GM19193 (cell line): ENCODE data around the gene CD59.

Source experiments
- POLR2A ChIP-seq: IDR thresholded peaks from 4 replicates; pipeline ENCODE4 v1.6.1; 2011; ENCODE audit not compliant: insufficient read depth, insufficient read length; ENCODE audit errors: extremely low read depth

Gene CD59

DNA sequence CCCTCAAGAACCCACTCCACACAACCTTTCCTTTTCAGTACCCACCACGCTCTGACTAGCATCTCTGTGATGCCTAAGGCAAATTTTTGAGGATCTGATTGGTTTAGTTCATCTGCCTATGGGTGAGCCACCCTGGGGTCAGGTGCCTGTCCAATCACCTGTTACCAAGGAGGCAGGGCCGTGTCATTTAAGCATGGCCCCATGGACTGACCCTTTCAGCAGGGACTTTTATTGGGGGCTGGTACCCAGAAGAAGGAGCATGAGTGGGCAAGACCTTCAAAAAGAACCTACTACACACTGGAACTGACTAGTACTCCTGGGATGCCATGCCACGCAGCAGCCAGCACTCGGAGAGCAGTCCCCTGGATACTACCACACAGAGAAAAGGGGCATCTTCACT, 64.0 kb downstream of the CD59 start:
- no peak for TF ChIP-seq POLR2A

DNA sequence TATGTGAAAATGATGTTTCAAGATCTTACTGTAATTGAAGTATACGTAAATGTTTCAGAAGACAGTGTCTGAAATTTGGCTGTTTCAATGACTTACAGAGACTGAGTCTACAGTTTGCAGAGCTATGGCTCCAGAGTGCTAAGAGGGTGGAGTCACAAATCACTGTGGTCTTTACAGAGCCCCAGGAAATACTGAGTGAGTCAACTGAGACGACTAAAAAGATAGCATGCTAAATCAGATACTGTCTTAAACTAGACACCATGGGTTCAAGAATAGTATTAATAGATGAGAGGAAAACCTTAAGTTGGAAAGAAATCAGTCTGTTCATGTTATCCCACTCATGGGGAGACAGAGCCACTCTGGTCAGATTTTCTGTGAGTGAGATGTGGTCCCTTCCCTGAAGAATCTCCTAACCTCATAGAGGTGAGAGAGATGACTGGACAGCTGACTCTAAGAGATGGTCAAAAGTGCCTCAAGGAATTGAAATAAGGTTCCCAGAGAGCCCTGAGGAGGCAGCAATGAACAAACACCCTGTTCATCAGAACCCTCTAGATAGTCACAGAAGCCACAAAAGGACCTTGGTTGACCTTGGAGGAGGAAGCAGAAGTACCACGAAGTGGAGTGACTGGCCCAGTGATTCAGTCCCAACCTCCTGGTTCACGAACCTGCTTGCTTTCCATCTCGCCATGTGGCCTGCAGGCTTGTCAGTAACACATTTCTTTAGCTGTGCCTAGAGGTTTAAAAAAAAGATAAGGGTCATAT, 65.8 kb downstream of the CD59 start:
- no peak for TF ChIP-seq POLR2A

DNA sequence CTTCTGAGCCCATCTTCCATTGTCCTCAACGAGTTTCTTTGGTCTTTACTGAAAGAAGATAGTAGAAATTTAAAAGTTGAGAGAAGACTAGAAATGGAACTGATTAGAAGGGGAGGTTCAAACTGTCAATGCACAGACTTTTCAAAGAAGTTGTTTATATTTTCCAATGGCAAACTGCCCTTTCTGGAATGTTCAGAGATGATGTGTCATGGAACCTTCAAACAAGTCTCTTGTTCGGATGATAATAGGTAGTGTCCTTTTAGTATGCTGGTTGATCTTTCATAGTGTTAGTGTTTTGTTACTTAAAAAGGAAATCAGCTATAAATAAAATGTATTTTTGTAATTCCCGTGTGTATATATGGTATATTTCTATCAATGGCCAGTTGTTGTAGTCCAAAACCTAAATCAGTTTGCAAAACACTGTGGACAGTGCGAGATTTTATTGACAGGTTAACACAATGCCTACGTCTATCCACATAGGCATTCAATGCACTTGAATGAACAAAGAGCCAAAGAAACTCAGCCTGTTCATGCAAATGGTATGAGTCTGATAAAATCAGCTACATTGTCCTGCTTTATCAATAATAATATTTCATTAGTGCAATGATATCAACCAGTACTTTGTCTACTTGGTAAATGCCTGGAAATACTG, 66.5 kb downstream of the CD59 start:
- TF ChIP-seq POLR2A: no peak

DNA sequence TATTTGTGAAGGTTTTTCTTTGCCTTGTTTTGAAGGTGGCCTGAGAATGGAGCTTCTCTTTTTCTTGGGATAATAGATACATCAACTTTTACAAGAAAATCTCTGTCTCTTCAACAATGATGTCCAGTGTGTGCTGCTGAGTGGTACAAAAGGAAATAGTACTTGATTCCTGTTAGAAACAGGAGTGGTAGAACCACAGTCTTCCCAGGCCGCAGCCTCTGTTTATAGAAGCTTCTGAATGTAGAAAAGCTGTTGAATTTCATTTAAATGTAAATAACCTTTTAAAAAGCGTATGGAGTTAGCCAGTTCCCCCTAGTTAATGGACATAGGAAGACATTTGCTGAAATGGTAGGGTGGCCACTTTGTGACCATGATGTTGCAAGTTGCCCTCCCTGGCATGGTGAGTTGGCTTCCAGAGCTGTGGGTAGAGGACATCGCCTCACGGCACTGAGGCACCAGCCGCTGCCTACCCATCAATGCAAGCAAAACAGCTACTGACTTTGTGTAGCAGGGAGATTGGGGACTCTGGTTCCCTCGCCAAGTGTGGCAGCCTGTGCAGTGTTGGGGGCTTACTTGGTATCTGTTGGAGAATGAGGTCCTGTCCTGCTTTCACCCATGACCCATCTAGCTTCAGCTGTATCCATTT, 67.1 kb downstream of the CD59 start:
- TF ChIP-seq POLR2A: no peak

DNA sequence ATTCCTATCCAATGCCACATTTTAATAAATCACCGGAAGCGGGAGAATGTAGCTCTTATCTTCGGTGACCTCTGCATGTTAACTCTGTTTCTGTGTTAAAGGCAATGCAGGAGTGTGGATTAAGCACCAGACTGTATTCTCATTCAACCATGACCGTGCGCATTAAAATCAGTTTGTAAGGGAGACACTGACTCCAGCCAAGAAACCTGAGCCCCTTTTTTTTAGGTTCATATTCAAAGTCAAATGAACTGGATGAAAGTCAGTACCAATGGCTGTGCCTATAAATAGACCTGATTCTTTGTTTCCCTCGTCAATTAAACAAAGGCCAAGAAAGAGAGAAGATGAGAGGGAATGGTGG, 67.8 kb downstream of the CD59 start:
- TF ChIP-seq POLR2A: no peak

DNA sequence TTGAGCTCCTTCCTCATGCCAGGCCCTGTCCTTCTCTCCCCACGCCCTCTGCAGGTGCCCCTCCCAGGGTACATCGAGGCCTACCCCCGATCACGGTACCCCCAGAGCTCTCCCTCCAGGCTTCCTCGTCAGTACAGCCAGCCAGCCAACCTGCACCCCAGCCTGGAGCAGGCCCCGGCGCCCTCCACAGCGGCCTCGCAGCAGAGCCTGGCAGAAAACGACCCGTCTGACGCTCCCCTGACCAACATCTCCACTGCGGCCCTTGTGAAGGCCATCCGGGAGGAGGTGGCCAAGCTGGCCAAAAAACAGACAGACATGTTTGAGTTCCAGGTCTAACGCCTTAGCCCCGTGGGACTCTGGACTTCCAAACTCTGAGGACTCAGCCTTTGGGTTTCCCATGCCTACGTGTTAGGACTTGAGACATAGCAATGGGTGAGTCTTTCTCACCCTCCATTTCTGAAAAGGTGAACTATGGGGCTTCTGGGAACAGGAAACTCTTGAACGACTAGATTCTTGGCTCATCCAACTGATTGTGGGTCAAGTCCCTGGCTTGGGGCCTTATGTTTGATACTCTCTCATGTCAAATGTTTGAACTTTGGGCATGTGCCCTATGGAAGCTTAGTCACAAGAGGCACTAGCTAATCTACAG, 68.3 kb downstream of the CD59 start:
- no peak for TF ChIP-seq POLR2A

DNA sequence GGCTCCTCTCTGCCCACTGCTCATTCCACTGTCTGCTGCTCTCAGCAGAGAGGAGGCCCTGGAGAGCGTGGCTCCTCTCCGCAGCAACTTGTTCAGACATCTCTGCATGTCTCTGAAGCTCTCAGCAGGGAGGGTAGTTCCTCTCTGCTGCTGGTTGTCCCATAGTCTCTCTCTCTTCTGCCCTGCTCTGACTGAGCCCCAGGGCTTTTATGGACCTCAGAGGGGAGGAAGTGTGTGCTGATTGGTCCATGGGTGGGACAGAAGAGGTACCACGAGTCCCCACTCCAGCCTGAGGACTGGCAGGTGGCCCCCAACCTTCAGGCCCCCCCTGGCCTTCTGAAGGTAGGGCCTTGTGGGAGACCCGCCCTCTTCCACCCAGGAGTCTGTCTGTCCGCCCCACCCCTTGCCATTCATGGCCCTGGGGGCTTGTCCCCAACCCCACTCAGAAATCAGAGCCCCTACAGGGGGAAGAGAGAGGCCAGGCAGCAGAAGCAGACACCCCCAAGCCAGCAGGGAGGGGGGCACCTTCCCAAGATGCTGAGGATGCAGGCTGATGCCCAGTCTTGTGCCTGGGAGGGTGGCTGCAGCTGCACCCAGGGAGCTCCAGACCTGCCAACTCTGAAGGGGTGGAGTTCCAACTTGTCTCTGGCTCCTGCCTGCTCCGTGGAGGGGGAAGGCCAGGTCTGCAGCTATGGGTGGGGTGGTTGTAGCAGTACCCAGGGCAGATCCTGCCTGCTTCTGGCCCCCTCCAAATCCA, 70.7 kb downstream of the CD59 start:
- no peak for TF ChIP-seq POLR2A

DNA sequence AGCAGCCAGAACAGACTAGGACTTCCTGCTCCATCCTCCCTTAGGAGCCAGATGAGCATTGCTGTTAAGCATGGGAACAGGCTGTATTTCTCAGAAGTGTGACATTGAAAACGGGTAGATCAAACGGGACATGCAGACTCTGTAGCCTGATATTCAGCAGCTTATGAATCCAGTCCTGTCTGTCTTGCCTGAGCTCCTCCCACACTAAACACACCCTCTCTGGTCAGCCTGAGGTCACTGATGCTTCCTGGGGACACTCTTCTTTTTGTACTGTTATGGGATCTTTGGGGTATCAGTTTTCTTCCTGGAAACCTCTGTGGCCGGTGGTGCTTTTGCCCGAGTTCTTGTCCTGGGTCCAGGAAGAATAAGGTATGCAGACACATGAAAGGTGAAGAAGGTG, 71.4 kb downstream of the CD59 start:
- TF ChIP-seq POLR2A: no peak

DNA sequence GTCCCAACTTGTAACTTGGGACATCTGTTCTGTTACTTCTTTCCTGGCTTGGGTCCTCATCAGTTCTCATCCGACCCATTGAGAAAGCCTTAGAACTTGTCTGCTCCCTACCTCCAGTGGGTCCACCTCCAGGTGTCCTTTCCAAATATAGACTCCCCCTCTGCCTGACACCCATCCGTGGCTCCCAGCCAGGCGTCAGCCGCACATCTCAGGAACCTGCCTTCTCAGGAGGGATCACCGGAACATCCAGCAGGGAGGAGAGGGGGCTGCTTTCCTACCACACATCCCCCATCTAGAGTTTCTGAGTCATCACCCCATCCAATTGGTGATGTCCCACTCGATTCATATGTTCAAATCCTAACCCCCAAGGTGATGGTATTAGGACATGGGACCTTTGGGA, 72.1 kb downstream of the CD59 start:
- TF ChIP-seq POLR2A: no peak

DNA sequence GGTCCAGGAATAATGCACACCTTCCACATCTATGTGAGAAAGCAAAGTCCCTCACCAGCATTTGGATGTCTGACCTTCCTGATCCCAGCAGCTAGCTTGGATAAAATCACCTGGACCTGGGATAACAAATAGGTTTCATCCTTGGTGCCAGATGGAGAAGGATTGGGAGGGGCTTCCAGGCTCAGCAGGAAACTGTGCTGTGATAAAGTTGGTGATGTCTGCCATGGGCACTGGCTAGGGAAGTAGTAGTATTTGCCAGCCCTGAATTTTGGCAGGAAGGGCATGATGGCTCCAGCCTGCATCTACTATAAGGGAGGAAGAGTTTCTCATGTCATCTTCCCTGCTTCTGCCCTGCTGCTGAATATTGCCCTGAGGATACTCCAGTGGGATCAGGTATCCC, 73.1 kb downstream of the CD59 start:
- TF ChIP-seq POLR2A: no peak

DNA sequence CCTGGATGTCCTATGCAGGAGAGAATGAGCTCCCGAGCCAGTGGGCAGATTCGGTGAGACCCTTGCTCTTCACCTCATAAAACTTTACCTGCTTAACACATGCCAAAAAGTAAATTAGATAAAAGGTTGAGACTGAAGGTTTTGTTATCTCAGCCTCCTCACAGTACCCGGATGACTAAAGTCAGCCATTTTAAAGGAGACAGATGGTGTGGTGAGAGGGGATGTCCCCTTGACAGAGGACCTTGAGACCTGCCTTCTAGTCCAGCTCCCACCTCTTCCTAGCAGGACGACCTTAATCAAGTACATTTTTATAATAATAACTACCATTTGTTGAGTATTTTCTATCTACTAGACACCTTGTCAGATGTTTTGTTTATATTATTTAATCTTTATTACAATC, 75.3 kb downstream of the CD59 start:
- TF ChIP-seq POLR2A: no peak

DNA sequence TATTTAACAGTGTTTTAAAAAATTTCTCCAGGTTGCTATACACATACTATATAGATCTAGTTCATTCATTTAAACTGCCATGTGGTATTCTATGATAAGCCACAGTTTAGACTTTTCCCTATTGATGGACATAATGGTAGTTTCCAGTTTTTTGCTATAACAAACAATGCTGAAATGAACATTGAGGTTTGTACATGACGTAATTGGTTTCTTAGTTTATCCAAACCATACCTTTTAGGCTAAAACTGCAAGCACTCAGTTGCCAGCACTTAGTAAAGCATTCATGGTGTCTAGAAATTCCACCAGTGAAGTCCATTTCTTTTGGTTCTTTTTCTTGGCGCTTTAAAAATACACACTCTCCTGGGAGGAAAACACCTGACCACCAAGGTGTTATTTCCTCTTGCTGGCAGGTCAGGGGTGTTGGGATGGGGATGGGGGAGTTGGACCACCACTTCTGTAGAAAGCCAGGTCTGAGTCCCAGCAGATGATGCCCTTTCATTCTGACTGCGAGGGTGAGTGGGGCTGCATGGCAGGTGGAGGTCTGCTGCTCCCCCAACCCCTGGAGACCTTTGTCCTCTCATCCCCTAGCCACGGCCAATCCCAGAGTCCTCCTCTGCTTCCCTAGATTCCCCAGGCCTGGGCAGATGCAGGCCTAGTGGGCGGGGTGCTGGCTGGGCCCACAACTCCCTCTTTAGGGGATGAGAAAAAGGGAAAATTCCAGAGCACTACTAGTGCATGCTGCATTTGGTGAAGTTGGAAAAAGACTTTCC, 76.7 kb downstream of the CD59 start:
- TF ChIP-seq POLR2A: no peak

DNA sequence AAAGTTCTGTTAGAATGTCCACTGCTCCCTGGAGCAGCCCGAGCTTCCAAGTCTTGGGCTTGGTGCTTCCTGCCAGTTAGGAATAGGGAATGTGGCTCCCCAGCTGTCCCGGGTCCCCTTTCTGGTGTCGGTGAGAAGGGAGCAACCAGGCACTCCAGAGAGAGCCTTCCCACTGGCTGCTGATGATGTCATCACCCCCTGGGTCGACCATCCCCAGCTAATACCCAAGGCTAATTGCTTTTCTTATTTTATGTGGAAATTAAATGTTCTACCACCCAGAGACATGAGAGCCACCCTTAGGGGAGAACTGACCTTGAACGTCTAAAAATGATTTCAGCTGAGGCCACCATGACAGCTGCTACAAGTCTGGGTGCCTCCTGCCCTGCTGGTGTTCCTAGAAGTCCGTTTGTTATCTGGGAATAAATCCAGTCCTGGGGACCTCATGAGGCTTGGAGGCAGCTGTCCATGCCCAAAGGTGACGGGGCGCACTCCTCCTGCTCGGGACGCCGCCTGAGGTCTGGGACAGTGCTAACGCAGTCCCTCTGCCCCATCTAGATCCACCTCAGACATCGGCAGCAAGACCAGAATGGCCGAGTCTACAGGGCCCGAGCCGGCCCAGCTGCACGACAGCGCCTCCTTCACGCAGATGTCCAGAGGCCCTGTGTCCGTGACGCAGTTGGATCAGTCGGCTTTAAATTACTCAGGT, 77.9 kb downstream of the CD59 start:
- TF ChIP-seq POLR2A: no peak

DNA sequence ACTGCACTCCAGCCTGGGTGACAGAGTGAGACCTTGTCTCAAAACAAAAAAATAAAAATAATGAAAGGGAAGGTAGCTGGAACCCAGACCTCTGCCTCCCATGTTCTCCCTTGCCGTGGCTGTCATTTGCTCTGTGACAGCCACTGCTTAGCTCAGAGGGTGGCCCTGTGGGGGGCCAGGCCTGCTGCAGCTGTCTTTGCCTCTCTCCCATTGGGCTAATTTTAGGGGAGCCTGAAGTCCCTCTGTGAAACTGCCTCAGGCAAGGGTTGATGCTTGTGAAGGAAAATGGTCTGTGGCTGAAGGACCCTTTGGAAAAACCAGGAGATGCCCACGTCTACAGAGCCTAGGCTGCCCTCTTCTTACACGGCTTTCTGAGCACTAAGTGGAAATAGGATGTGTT, 78.5 kb downstream of the CD59 start:
- TF ChIP-seq POLR2A: no peak
